ENCODE results near the gene MAST4. TPM values are rescaled to one million over a fixed set of nuclear protein-coding genes. Genes with fewer than 3 reads are reported as not detected.

The MAST4 gene
- total RNA-seq, 1 experiment from 2014 or later, result 11.8 TPM

GRCh38 chr5:67047160-67047559, 451.0 kb downstream of the MAST4 start:
- no peaks in the 10 kb centered on the region for H3K36me3 ChIP-seq (ENCODE audit: insufficient read depth, low read length)
- H3K27me3 ChIP-seq (ENCODE audit: low read length), result no peaks in the 10 kb centered on the region
- no peak overlapping the region for H2AFZ ChIP-seq (ENCODE audit: low read length)
- no peaks in the 10 kb centered on the region for H3K9me3 ChIP-seq (ENCODE audit: low read length)
- H4K20me1 ChIP-seq (ENCODE audit: insufficient read depth, low read depth, low read length), result no peaks in the 10 kb centered on the region
- H3K4me3 ChIP-seq (ENCODE audit: low read length), result no peak overlapping the region
- peaks cover 21% of the 10 kb centered on the region for H3K4me1 ChIP-seq (ENCODE audit: low read length)
- H3K27ac ChIP-seq (ENCODE audit: low read length), result no peak overlapping the region
- no peak overlapping the region for H3K4me2 ChIP-seq (ENCODE audit: low read depth, low read length, poor library complexity, severe bottlenecking)
- no peak for DNase-seq
- H3K9me2 ChIP-seq (replicated peaks; ENCODE audit: insufficient read depth, low read length), result no peaks in the 10 kb centered on the region
- no peak overlapping the region for H3K9ac ChIP-seq (ENCODE audit: low read length)
- H3K79me2 ChIP-seq (ENCODE audit: low read length), result no peaks in the 10 kb centered on the region

- Histone ChIP-seq H4K20me1 (ENCODE audit: insufficient read depth, low read depth, low read length) (no peaks in the 10 kb centered on the region), H3K4me3 (ENCODE audit: low read length) (no peak overlapping the region)
Observed at GRCh38 chr5:67047616-67048015, 451.4 kb downstream of the MAST4 start.

DNA sequence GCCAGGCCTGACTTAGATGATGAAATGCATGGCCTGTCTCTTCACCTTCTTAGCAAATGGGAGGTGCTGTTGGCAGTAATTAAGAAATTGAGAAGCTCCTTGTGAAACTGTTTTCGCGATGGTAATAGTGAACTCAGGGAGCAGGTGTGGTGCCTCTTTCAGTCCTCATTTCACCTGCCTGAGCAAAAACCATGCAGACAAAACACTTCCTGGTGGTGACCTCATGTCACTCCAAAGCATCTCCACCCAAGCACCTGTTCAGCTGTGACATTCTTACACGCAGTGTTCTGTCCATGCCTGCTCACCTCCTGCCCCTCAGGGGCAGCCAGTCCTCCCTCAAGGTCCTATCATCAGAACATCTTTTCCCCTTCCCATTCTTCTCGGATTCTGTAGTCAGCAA, 453.9 kb downstream of the MAST4 start:
- no peaks in the 10 kb centered on the region for H4K20me1 ChIP-seq (ENCODE audit: insufficient read depth, low read depth, low read length)
- H3K36me3 ChIP-seq (ENCODE audit: insufficient read depth, low read length), result no peaks in the 10 kb centered on the region
- no peak overlapping the region for H3K4me3 ChIP-seq (ENCODE audit: low read length)
- H3K79me2 ChIP-seq (ENCODE audit: low read length), result no peaks in the 10 kb centered on the region
- H2AFZ ChIP-seq (ENCODE audit: low read length), result no peak overlapping the region
- no peaks in the 10 kb centered on the region for H3K9me2 ChIP-seq (replicated peaks; ENCODE audit: insufficient read depth, low read length)
- H3K4me1 ChIP-seq (ENCODE audit: low read length), result peaks cover 24% of the 10 kb centered on the region
- H3K27me3 ChIP-seq (ENCODE audit: low read length), result no peaks in the 10 kb centered on the region
- no peak overlapping the region for H3K4me2 ChIP-seq (ENCODE audit: low read depth, low read length, poor library complexity, severe bottlenecking)
- no peaks in the 10 kb centered on the region for H3K9me3 ChIP-seq (ENCODE audit: low read length)
- DNase-seq, result no peak
- no peak overlapping the region for H3K9ac ChIP-seq (ENCODE audit: low read length)
- H3K27ac ChIP-seq (ENCODE audit: low read length), result no peak overlapping the region

More at GRCh38 chr5:67047616-67048015, 451.4 kb downstream of the MAST4 start:
- Histone ChIP-seq H3K9ac (ENCODE audit: low read length) (no peak overlapping the region), H3K9me2 (replicated peaks; ENCODE audit: insufficient read depth, low read length) (no peaks in the 10 kb centered on the region), H3K36me3 (ENCODE audit: insufficient read depth, low read length) (no peaks in the 10 kb centered on the region), H3K27ac (ENCODE audit: low read length) (no peak overlapping the region), H2AFZ (ENCODE audit: low read length) (no peak overlapping the region), H3K27me3 (ENCODE audit: low read length) (no peaks in the 10 kb centered on the region), H3K4me2 (ENCODE audit: low read depth, low read length, poor library complexity, severe bottlenecking) (no peak overlapping the region), H3K4me1 (ENCODE audit: low read length) (peaks cover 21% of the 10 kb centered on the region), H3K9me3 (ENCODE audit: low read length) (no peaks in the 10 kb centered on the region), H3K79me2 (ENCODE audit: low read length) (no peaks in the 10 kb centered on the region)
- no peak for DNase-seq

- Histone ChIP-seq H3K4me3 (ENCODE audit: low read length) (no peak overlapping the region), H3K9ac (ENCODE audit: low read length) (no peak overlapping the region), H3K4me1 (ENCODE audit: low read length) (peaks cover 24% of the 10 kb centered on the region), H3K27me3 (ENCODE audit: low read length) (no peaks in the 10 kb centered on the region), H3K4me2 (ENCODE audit: low read depth, low read length, poor library complexity, severe bottlenecking) (no peak overlapping the region), H2AFZ (ENCODE audit: low read length) (no peak overlapping the region), H3K27ac (ENCODE audit: low read length) (no peak overlapping the region), H3K9me3 (ENCODE audit: low read length) (no peaks in the 10 kb centered on the region), H3K79me2 (ENCODE audit: low read length) (no peaks in the 10 kb centered on the region), H4K20me1 (ENCODE audit: insufficient read depth, low read depth, low read length) (no peaks in the 10 kb centered on the region), H3K9me2 (replicated peaks; ENCODE audit: insufficient read depth, low read length) (no peaks in the 10 kb centered on the region), H3K36me3 (ENCODE audit: insufficient read depth, low read length) (no peaks in the 10 kb centered on the region)
- no peak for DNase-seq
Observed at GRCh38 chr5:67050635-67051034, 454.4 kb downstream of the MAST4 start.

DNA sequence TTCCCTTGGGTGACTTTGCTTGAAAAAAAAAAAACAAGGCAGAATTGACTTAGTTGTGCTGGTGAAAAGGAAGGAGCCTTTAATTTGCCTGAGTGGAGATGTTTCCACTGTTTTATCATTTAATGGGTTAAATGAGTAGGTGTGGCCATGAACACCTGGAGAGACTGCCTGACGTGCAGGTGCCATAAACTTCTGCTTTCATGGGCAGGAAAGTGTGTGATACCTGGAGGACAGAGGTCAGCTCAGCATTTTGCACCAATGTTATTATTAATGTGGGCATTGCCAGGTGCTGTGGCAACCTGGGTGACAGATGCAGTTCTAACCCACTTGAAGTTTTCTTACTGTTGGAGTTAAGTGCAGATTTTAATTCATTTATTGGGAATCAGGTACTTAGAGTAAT, 455.0 kb downstream of the MAST4 start:
- Histone ChIP-seq H4K20me1 (ENCODE audit: insufficient read depth, low read depth, low read length) (no peaks in the 10 kb centered on the region), H3K9ac (ENCODE audit: low read length) (no peak overlapping the region)
- no peak for DNase-seq

DNA sequence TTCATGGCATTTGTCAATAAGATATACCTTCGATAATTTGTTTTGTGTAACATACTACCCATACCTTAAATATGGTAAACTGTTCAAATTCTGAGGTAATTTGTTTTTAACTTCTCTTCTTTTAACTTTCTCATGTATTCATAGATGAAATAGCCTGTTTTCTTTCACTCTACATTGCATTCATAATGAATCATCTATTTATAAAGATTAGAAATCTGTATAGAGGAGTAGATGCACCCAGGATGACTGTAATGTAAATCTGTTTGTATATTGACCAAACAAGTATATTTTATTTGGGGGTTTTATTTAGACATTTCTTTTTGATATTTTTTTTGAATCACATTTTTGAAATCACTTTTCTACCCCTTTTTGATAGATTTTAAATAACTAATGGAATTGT, 455.8 kb downstream of the MAST4 start:
- Histone ChIP-seq H3K9me3 (ENCODE audit: low read length) (no peaks in the 10 kb centered on the region), H3K27ac (ENCODE audit: low read length) (no peak overlapping the region), H3K9ac (ENCODE audit: low read length) (no peak overlapping the region), H4K20me1 (ENCODE audit: insufficient read depth, low read depth, low read length) (no peaks in the 10 kb centered on the region), H2AFZ (ENCODE audit: low read length) (no peak overlapping the region), H3K4me2 (ENCODE audit: low read depth, low read length, poor library complexity, severe bottlenecking) (no peak overlapping the region), H3K36me3 (ENCODE audit: insufficient read depth, low read length) (no peaks in the 10 kb centered on the region), H3K27me3 (ENCODE audit: low read length) (no peaks in the 10 kb centered on the region), H3K4me1 (ENCODE audit: low read length) (peaks cover 20% of the 10 kb centered on the region), H3K79me2 (ENCODE audit: low read length) (no peaks in the 10 kb centered on the region), H3K4me3 (ENCODE audit: low read length) (no peak overlapping the region), H3K9me2 (replicated peaks; ENCODE audit: insufficient read depth, low read length) (no peaks in the 10 kb centered on the region)
- no peak for DNase-seq

More for the DNA sequence above, 455.0 kb downstream of the MAST4 start:
- H3K27ac ChIP-seq (ENCODE audit: low read length), result no peak overlapping the region
- H3K79me2 ChIP-seq (ENCODE audit: low read length), result no peaks in the 10 kb centered on the region
- no peaks in the 10 kb centered on the region for H3K27me3 ChIP-seq (ENCODE audit: low read length)
- H3K9me2 ChIP-seq (replicated peaks; ENCODE audit: insufficient read depth, low read length), result no peaks in the 10 kb centered on the region
- H3K4me2 ChIP-seq (ENCODE audit: low read depth, low read length, poor library complexity, severe bottlenecking), result no peak overlapping the region
- peaks cover 24% of the 10 kb centered on the region for H3K4me1 ChIP-seq (ENCODE audit: low read length)
- no peaks in the 10 kb centered on the region for H3K36me3 ChIP-seq (ENCODE audit: insufficient read depth, low read length)
- no peak overlapping the region for H2AFZ ChIP-seq (ENCODE audit: low read length)
- H3K4me3 ChIP-seq (ENCODE audit: low read length), result no peak overlapping the region
- H3K9me3 ChIP-seq (ENCODE audit: low read length), result no peaks in the 10 kb centered on the region

DNA sequence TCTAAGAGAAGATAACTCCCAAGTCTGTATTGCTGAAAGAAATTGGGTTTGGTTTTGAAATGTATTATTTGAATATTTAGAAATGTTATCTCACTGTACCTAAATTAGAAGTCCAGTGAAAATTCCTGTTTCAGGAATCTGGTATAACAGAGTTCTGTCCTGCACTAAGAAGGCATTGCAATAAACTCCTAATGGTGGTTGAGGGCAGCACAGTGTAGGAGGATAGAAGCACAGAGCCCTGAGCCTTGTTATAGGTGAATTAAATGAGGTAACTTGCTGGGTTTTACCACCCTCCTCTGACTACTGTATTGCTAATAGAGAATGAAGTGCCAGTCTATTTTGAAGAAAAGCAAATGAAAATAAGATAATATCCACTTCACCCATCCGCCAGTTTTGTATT, 457.0 kb downstream of the MAST4 start:
- H3K27ac ChIP-seq (ENCODE audit: low read length), result no peak overlapping the region
- H3K4me1 ChIP-seq (ENCODE audit: low read length), result peaks cover 20% of the 10 kb centered on the region
- no peak overlapping the region for H2AFZ ChIP-seq (ENCODE audit: low read length)
- no peak overlapping the region for H3K4me2 ChIP-seq (ENCODE audit: low read depth, low read length, poor library complexity, severe bottlenecking)
- H3K9ac ChIP-seq (ENCODE audit: low read length), result no peak overlapping the region
- no peaks in the 10 kb centered on the region for H3K79me2 ChIP-seq (ENCODE audit: low read length)
- H3K4me3 ChIP-seq (ENCODE audit: low read length), result no peak overlapping the region
- no peaks in the 10 kb centered on the region for H3K27me3 ChIP-seq (ENCODE audit: low read length)
- H3K36me3 ChIP-seq (ENCODE audit: insufficient read depth, low read length), result no peaks in the 10 kb centered on the region
- H3K9me2 ChIP-seq (replicated peaks; ENCODE audit: insufficient read depth, low read length), result no peaks in the 10 kb centered on the region
- H3K9me3 ChIP-seq (ENCODE audit: low read length), result no peaks in the 10 kb centered on the region
- peak; percentile 43 for DNase-seq
- H4K20me1 ChIP-seq (ENCODE audit: insufficient read depth, low read depth, low read length), result no peaks in the 10 kb centered on the region

- Histone ChIP-seq H4K20me1 (ENCODE audit: insufficient read depth, low read depth, low read length) (no peaks in the 10 kb centered on the region), H3K79me2 (ENCODE audit: low read length) (no peaks in the 10 kb centered on the region), H3K36me3 (ENCODE audit: insufficient read depth, low read length) (no peaks in the 10 kb centered on the region), H2AFZ (ENCODE audit: low read length) (no peak overlapping the region), H3K9ac (ENCODE audit: low read length) (no peak overlapping the region), H3K4me3 (ENCODE audit: low read length) (no peak overlapping the region), H3K27ac (ENCODE audit: low read length) (no peak overlapping the region), H3K4me2 (ENCODE audit: low read depth, low read length, poor library complexity, severe bottlenecking) (no peak overlapping the region), H3K4me1 (ENCODE audit: low read length) (no peaks in the 10 kb centered on the region), H3K9me3 (ENCODE audit: low read length) (no peaks in the 10 kb centered on the region), H3K9me2 (replicated peaks; ENCODE audit: insufficient read depth, low read length) (no peaks in the 10 kb centered on the region), H3K27me3 (ENCODE audit: low read length) (no peaks in the 10 kb centered on the region)
- DNase-seq, result no peak
Observed at GRCh38 chr5:67058998-67059743, 463.0 kb downstream of the MAST4 start.

All from Karpas-422 (cell line).